GM19324 (cell line): Measurements from ENCODE around the gene GNG8.

Experiments used
- ATAC-seq: cut with Tn5 transposase; IDR thresholded peaks from one replicate; pipeline ENCODE4 v1.9.1; 2021; ENCODE audit warnings: mild to moderate bottlenecking, moderate library complexity; ENCODE audit not compliant: unreplicated experiment, low FRiP score

The GNG8 gene

GRCh38 chr19:46621191-46622117 lies 14.5 kb downstream of the GNG8 start:
- no peak for ATAC-seq

- no peak for ATAC-seq
Observed at GRCh38 chr19:46620716-46621115, 15.3 kb downstream of the GNG8 start.

GRCh38 chr19:46620267-46620666 lies 15.7 kb downstream of the GNG8 start:
- no peak for ATAC-seq

GRCh38 chr19:46618670-46619231 lies 17.3 kb downstream of the GNG8 start:
- ATAC-seq, result no peak

- ATAC-seq, result no peak
Observed at GRCh38 chr19:46617601-46618000, 18.4 kb downstream of the GNG8 start.

GRCh38 chr19:46616631-46617322 lies 19.2 kb downstream of the GNG8 start:
- ATAC-seq, result no peak

GRCh38 chr19:46615966-46616365 lies 20.0 kb downstream of the GNG8 start:
- ATAC-seq, result no peak

GRCh38 chr19:46614114-46614722 lies 21.8 kb downstream of the GNG8 start:
- ATAC-seq, result no peak

GRCh38 chr19:46613525-46613924 lies 22.5 kb downstream of the GNG8 start:
- no peak for ATAC-seq

GRCh38 chr19:46611776-46612175 lies 24.2 kb downstream of the GNG8 start:
- no peak for ATAC-seq

GRCh38 chr19:46610851-46611770 lies 24.9 kb downstream of the GNG8 start:
- no peak for ATAC-seq

- ATAC-seq, result no peak
Observed at GRCh38 chr19:46610413-46610775, 25.6 kb downstream of the GNG8 start.

- ATAC-seq, result no peak
Observed at GRCh38 chr19:46609511-46610412, 26.2 kb downstream of the GNG8 start.

GRCh38 chr19:46608581-46609345 lies 27.2 kb downstream of the GNG8 start:
- ATAC-seq, result no peak

- ATAC-seq, result no peak
Observed at GRCh38 chr19:46608178-46608577, 27.8 kb downstream of the GNG8 start.

GRCh38 chr19:46607448-46607841 lies 28.6 kb downstream of the GNG8 start:
- no peak for ATAC-seq

GRCh38 chr19:46606681-46607447 lies 29.1 kb downstream of the GNG8 start:
- ATAC-seq, result no peak

- no peak for ATAC-seq
Observed at GRCh38 chr19:46606019-46606418, 30.0 kb downstream of the GNG8 start.
